SK-N-SH treated with all-trans-retinoic acid at 6 μM for 48 hours (cell line): ENCODE measurements around the gene FOXD4L3.
"Not testable (repeated sequence)": the region's sequence is repeated elsewhere in the genome, so short reads cannot be mapped to it uniquely, and the experiment has no call there.

ENCODE experiments used
- ARNTL ChIP-seq: fragments of 450-650 bp; formaldehyde crosslinking; IDR thresholded peaks from 2 replicates; pipeline ENCODE4 v1.5.0; 2020; ENCODE audit warnings: low read depth, mild to moderate bottlenecking, moderate library complexity, borderline replicate concordance
- CREB5 ChIP-seq: fragments of 250-450 bp; sonication (Bioruptor Pico); IDR thresholded peaks from 2 replicates; pipeline ENCODE4 v1.5.1; 2020; ENCODE audit warnings: low read depth, mild to moderate bottlenecking, moderate library complexity
- CSRNP3 ChIP-seq: fragments of 250-450 bp; sonication (Bioruptor Pico); IDR thresholded peaks from 2 replicates; pipeline ENCODE4 v1.5.1; 2021; ENCODE audit warnings: mild to moderate bottlenecking, moderate library complexity
- GLIS3 ChIP-seq: fragments of 250-450 bp; sonication (Bioruptor Pico); IDR thresholded peaks from 2 replicates; pipeline ENCODE4 v1.5.0; 2020; ENCODE audit warnings: mild to moderate bottlenecking, moderate library complexity
- ZC3H10 ChIP-seq: fragments of 250-450 bp; sonication (Bioruptor Pico); IDR thresholded peaks from 2 replicates; pipeline ENCODE4 v1.5.1; 2021; ENCODE audit warnings: mild to moderate bottlenecking, moderate library complexity

- TF ChIP-seq CREB5 (CRISPR knock-in tag); ZC3H10 (CRISPR knock-in tag); ARNTL (CRISPR knock-in tag); CSRNP3; GLIS3 (CRISPR knock-in tag): not testable (repeated sequence)
These were observed 49.0 kb downstream of the FOXD4L3 start for GRCh38 chr9:68351689-68352088.
